OCI-LY1 (cell line): Measurements from ENCODE around the gene CCNQ.

Experiments
- H2AFZ ChIP-seq: fragments of 200-600 bp; sonication (generic), shearing (Covaris generic); 2 replicates; pipeline ENCODE4 v1.6.0; 2014; ENCODE audit warnings: antibody characterized with exemption, mild to moderate bottlenecking, low read length
- H3F3A ChIP-seq: fragments of 200-600 bp; sonication (generic), shearing (Covaris generic); 2 replicates; pipeline ENCODE4 v1.6.0; 2014; ENCODE audit warnings: mild to moderate bottlenecking, antibody characterized with exemption, low read length, moderate library complexity; ENCODE audit not compliant: insufficient read depth
- H3K27ac ChIP-seq: fragments of 200-600 bp; sonication (generic); 2 replicates; pipeline ENCODE4 v1.5.1; 2014; ENCODE audit warnings: low read length, mixed run types, mild to moderate bottlenecking, low read depth; ENCODE audit not compliant: poor library complexity, severe bottlenecking
- H3K27me3 ChIP-seq: fragments of 200-600 bp; sonication (generic); 2 replicates; pipeline ENCODE4 v1.6.0; 2014; ENCODE audit warnings: antibody characterized with exemption, mild to moderate bottlenecking, low read length, moderate library complexity; ENCODE audit not compliant: insufficient read depth
- H3K36me3 ChIP-seq: fragments of 200-600 bp; sonication (generic); 2 replicates; pipeline ENCODE4 v1.6.1; 2014; ENCODE audit warnings: mild to moderate bottlenecking, antibody characterized with exemption, low read length, moderate library complexity, mixed read lengths; ENCODE audit not compliant: insufficient read depth
- H3K4me1 ChIP-seq: fragments of 200-600 bp; sonication (generic); 2 replicates; pipeline ENCODE4 v1.5.1; 2014; ENCODE audit warnings: mild to moderate bottlenecking, low read length, moderate library complexity; ENCODE audit not compliant: insufficient read depth, severe bottlenecking
- H3K4me2 ChIP-seq: fragments of 200-600 bp; sonication (generic), shearing (Covaris generic); 2 replicates; pipeline ENCODE4 v1.6.1; 2014; ENCODE audit warnings: low read length
- H3K4me3 ChIP-seq: fragments of 200-600 bp; sonication (generic); 2 replicates; pipeline ENCODE4 v1.5.1; 2014; ENCODE audit warnings: low read length, low read depth, mild to moderate bottlenecking, mixed read lengths; ENCODE audit not compliant: poor library complexity, severe bottlenecking
- H3K79me2 ChIP-seq: fragments of 200-600 bp; shearing (Covaris generic); 2 replicates; pipeline ENCODE4 v1.6.1; 2016; ENCODE audit warnings: mixed run types, low read length, mixed read lengths; ENCODE audit not compliant: insufficient read depth
- H3K9ac ChIP-seq: fragments of 200-600 bp; sonication (generic), shearing (Covaris generic); 2 replicates; pipeline ENCODE4 v1.6.1; 2014; ENCODE audit warnings: mild to moderate bottlenecking, low read length, mixed read lengths
- H3K9me2 ChIP-seq: fragments of 200-600 bp; sonication (generic), shearing (Covaris generic); 2 replicates; pipeline ENCODE4 v1.6.1; 2014; ENCODE audit warnings: low read depth, mild to moderate bottlenecking, low read length, mixed read lengths
- H3K9me3 ChIP-seq: fragments of 200-600 bp; shearing (Covaris generic); 2 replicates; pipeline ENCODE4 v1.6.1; 2014; ENCODE audit warnings: low read length, mixed read lengths
- H4K20me1 ChIP-seq: fragments of 200-600 bp; sonication (generic), shearing (Covaris generic); 2 replicates; pipeline ENCODE4 v1.6.0; 2016; ENCODE audit warnings: mild to moderate bottlenecking, low read length; ENCODE audit not compliant: insufficient read depth
- EZH2 ChIP-seq: fragments of 200-600 bp; sonication (generic), shearing (Covaris generic); IDR thresholded peaks from 2 replicates; pipeline ENCODE4 v1.8.0; 2017; ENCODE audit warnings: borderline replicate concordance, mixed run types, mild to moderate bottlenecking, antibody characterized with exemption, low read length, moderate library complexity, mixed read lengths
- TF ChIP-seq, protein P1 (sequence below): fragments of 200-600 bp; sonication (generic), shearing (Covaris generic); IDR thresholded peaks from 2 replicates; pipeline ENCODE4 v1.5.1; 2017; ENCODE audit warnings: mild to moderate bottlenecking, antibody characterized with exemption, low read length, moderate library complexity, mixed read lengths

The CCNQ gene

GRCh38 chrX:153622661-153623309 lies 23.8 kb upstream of the CCNQ start:
- no peaks in the 10 kb centered on the region for H4K20me1 ChIP-seq
- no peaks in the 10 kb centered on the region for H3K9me2 ChIP-seq
- H3K4me1 ChIP-seq, result no peaks in the 10 kb centered on the region
- no peak overlapping the region for H3K27ac ChIP-seq
- no peaks in the 10 kb centered on the region for H3K79me2 ChIP-seq
- TF ChIP-seq EZH2, result no peak
- TF ChIP-seq, protein P1, sequence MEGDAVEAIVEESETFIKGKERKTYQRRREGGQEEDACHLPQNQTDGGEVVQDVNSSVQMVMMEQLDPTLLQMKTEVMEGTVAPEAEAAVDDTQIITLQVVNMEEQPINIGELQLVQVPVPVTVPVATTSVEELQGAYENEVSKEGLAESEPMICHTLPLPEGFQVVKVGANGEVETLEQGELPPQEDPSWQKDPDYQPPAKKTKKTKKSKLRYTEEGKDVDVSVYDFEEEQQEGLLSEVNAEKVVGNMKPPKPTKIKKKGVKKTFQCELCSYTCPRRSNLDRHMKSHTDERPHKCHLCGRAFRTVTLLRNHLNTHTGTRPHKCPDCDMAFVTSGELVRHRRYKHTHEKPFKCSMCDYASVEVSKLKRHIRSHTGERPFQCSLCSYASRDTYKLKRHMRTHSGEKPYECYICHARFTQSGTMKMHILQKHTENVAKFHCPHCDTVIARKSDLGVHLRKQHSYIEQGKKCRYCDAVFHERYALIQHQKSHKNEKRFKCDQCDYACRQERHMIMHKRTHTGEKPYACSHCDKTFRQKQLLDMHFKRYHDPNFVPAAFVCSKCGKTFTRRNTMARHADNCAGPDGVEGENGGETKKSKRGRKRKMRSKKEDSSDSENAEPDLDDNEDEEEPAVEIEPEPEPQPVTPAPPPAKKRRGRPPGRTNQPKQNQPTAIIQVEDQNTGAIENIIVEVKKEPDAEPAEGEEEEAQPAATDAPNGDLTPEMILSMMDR, result no peak
- no peaks in the 10 kb centered on the region for H3K36me3 ChIP-seq
- no peak overlapping the region for H2AFZ ChIP-seq
- H3F3A ChIP-seq, result no peaks in the 10 kb centered on the region
- no peak overlapping the region for H3K9ac ChIP-seq
- no peak overlapping the region for H3K4me3 ChIP-seq
- no peaks in the 10 kb centered on the region for H3K27me3 ChIP-seq
- no peak overlapping the region for H3K4me2 ChIP-seq
- no peaks in the 10 kb centered on the region for H3K9me3 ChIP-seq

- Histone ChIP-seq H3K9me3 (no peaks in the 10 kb centered on the region), H3K9ac (no peak overlapping the region), H2AFZ (no peak overlapping the region), H3K79me2 (no peaks in the 10 kb centered on the region), H3K4me1 (no peaks in the 10 kb centered on the region), H3K36me3 (no peaks in the 10 kb centered on the region), H4K20me1 (no peaks in the 10 kb centered on the region), H3K4me3 (no peak overlapping the region), H3F3A (no peaks in the 10 kb centered on the region), H3K27ac (no peak overlapping the region), H3K27me3 (no peaks in the 10 kb centered on the region), H3K4me2 (no peak overlapping the region), H3K9me2 (no peaks in the 10 kb centered on the region)
- TF ChIP-seq, protein P1, result no peak
- TF ChIP-seq EZH2, result no peak
These were observed 23.1 kb upstream of the CCNQ start for GRCh38 chrX:153621949-153622598.

- Histone ChIP-seq H3K27me3 (no peaks in the 10 kb centered on the region), H2AFZ (no peak overlapping the region), H3K4me1 (no peaks in the 10 kb centered on the region), H3K9ac (no peak overlapping the region), H3K27ac (no peak overlapping the region), H3K79me2 (no peaks in the 10 kb centered on the region), H3K9me2 (no peaks in the 10 kb centered on the region), H3K36me3 (no peaks in the 10 kb centered on the region), H4K20me1 (no peaks in the 10 kb centered on the region), H3K4me2 (no peak overlapping the region), H3F3A (no peaks in the 10 kb centered on the region), H3K9me3 (no peaks in the 10 kb centered on the region), H3K4me3 (no peak overlapping the region)
- TF ChIP-seq, protein P1, result no peak
- TF ChIP-seq EZH2, result no peak
These were observed 21.6 kb upstream of the CCNQ start for GRCh38 chrX:153620576-153620975.
